Cerebellar cortex (tissue), 1 donor: ENCODE measurements around the gene DOK1.

Experiments used
- DNase-seq: peaks from one replicate; pipeline ENCODE4 v3.0.0-alpha.2; 2015; ENCODE audit warnings: low spot score

Gene DOK1

DNA sequence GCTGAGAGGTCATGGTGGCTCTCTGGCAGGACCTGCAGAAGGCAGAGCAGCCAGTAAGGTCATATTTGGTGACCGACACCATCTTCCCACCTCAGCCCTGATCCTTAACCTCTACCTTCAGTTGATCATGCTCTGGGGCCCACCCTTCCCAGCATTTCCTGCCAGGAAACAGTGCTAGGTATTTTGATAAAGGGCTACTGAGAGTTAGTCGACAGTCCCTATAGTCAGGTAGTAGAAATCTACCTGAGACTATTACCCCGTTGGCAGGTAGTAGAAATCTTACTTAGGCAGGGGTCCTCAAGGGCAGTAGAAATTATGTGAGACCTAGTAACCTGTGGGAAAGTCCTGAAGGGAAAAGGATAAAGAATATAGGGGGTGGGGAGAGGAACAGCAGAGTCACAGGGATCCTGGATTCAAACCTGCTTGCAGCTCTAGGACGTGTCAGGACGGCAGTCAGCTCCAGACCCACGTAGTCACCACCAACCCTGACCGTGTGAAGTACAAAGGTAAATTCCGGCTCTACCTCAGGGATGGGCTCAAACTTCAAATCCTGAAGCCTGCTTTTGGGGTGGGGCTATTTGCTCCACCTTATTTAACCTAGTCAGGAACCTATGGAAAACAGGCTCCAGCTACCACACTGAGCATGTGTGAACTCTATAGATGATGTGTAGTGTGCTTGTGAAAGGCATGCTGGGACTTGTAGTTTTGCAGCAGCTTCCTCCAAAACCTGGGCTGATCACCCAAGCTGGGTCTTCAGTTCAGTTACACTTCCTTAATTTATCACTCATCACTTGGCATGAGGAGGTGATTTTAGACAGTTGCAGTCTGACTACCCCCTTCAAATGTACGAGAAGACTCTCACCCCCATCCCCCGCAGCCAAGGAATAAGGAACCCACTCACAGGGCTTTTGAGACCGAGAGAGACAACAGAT lies 28.5 kb upstream of the DOK1 start, which contains the start of gene DQX1:
TSS of gene DQX1 (minus strand) at position 515 of the 932 bp plus-strand sequence. CDS start at position 13, 502 bp downstream.
- DNase-seq: peak; percentile 69

DNA sequence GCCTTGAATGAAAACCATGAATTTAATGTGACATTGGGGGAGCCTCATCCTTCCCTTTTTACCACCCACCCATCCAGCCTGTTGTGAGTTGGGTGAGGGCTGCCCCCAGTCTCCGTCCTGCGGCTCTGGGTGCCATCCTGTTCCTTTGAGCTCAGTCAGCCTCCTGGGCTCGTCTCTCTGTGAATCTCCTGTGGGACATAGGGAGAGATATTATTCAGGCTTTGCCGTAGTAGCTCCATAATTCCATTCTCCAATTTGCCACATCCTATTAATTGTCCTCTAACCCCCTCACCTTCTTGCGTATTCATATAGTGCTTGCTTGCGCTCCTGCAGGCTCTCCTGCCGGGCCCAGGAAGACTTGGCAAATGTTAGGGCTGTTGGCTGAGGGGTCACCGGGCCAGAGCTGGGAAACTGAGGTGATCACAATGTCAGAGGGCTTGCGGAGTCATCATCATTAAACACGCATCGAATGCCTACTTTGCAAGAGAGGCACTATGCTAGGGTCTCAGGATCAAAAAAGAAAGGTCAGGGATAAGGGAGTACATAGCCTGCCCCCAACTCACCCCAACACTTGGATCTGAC lies 27.8 kb upstream of the DOK1 start:
- DNase-seq: no peak

DNA sequence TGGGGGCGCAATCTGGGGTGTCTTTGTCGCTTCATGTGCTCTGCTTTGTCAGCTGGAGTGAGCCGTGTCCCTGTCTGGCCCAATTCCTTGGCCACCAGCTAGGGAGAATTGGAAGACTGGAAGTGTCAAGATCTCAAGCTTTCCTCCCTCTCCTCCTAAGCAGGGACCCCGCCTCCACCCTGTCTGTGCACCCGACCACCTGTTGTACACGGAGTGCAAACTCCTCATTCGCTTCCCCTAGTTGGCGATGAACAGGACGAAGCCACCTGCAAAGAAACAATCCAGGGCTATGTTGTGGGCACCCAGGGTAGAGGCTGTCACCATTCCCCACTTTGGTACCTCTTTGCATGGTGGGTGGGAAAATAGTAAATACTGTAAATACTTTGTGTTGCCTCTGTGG lies 26.8 kb upstream of the DOK1 start:
- DNase-seq: no peak

- no peak for DNase-seq
These were observed 25.7 kb upstream of the DOK1 start for GRCh38 chr2:74528600-74529356.

DNA sequence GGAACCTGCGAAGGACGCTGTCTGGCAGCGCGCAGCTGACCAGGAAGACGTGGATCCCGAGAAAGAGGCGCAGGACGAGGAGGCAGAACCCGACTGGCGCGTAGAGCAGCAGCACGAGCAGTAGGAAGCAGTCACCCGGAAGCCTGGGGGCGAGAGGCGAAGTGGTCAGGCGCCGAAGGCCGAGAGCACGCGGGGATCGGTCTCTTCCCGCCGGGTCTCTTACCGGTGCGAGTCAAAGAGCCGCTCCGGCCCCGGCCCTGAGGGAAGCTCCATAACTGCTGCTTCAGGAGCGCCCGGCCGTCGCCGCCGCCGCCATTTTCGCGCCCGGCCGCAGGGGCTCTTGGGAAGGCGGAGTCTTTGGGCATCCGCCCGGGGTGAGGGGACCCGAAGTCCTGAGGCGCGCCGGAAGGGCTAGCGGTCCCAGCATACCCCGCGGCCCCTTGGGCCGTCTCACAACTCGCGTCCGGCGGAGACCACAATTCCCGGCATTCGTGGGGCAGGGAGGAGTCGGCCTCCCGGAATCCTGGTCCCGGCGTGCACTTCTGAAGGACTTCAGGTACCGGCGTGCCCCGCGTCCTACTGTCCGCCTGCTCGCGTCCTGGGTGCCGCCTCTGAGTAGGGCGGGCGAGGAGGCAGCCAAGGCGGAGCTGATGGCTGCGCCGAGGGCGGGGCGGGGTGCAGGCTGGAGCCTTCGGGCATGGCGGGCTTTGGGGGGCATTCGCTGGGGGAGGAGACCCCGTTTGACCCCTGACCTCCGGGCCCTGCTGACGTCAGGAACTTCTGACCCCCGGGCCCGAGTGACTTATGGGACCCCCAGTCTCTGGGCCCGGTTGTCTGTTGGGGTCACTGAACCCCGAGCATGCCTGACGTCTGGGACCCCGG lies 24.9 kb upstream of the DOK1 start, which contains the start of the genes AUP1 and HTRA2:
TSS of gene AUP1 (minus strand) at position 350 of the 882 bp plus-strand sequence. CDS start at position 273, 77 bp downstream.
TSS of gene HTRA2 (plus strand) at position 577 of the 882 bp plus-strand sequence. CDS start at position 651, 74 bp downstream.
- peak; percentile 99 for DNase-seq

DNA sequence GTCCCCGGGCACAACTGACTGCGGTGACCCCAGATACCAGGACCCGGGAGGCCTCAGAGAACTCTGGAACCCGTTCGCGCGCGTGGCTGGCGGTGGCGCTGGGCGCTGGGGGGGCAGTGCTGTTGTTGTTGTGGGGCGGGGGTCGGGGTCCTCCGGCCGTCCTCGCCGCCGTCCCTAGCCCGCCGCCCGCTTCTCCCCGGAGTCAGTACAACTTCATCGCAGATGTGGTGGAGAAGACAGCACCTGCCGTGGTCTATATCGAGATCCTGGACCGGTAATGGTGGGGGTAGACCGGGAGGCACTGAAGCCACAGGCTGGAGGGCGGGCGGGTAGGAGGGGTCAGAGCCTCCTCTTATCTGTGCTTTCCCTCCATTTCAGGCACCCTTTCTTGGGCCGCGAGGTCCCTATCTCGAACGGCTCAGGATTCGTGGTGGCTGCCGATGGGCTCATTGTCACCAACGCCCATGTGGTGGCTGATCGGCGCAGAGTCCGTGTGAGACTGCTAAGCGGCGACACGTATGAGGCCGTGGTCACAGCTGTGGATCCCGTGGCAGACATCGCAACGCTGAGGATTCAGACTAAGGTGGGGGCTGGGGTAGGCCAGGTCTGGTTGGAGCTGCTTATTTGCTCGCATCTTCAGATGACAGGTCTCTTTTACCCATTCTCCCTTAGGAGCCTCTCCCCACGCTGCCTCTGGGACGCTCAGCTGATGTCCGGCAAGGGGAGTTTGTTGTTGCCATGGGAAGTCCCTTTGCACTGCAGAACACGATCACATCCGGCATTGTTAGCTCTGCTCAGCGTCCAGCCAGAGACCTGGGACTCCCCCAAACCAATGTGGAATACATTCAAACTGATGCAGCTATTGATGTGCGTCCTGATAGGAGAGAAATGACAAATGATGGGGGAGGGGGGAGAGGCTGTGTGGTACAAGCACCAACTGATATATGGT lies 24.0 kb upstream of the DOK1 start:
- peak; percentile 28 for DNase-seq

- no peak for DNase-seq
These were observed 22.9 kb upstream of the DOK1 start for GRCh38 chr2:74531666-74532065.

DNA sequence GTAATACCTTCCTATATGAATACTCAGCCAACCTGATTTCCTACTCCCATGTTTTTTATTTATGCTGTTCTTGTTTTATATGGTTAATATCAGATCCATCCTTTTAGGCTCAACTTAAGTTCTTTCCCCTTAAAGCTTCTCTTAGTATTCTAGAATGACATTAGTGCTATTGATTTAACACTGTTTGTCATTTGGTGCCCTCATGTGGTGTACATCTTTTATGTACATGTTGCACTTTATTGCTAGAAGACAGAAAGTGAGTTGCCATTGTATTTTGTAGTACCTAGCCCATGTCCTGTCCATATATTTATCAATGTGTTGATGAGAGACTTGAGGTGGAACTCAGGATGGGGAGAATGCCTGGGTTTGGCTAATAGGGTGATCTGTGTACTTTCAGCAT lies 22.3 kb upstream of the DOK1 start:
- DNase-seq: peak; percentile 55

GRCh38 chr2:74533464-74533863 lies 21.1 kb upstream of the DOK1 start:
- no peak for DNase-seq

DNA sequence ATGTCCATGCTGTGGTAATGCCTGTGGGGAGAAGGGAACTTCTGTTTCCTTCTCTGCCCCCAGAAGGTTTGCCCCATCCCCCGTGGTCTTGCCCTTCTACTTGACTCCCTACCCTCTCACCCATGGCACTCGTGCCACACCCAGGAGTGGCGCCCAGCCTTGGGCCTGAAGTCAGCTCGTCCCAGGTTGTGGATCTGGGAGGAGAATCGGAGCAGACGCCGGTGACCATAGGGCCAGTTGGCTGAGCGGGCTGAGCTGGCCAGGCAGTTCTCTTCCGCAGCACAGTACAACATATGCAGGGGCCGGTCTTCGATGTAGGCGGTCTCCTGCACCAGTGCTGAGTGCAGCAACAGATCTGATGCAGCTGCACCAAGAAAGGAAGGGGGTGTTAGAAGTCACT lies 20.1 kb upstream of the DOK1 start:
- no peak for DNase-seq

- no peak for DNase-seq
These were observed 19.0 kb upstream of the DOK1 start for GRCh38 chr2:74535440-74535965.

- DNase-seq: no peak
These were observed 18.2 kb upstream of the DOK1 start for GRCh38 chr2:74536166-74536950.

DNA sequence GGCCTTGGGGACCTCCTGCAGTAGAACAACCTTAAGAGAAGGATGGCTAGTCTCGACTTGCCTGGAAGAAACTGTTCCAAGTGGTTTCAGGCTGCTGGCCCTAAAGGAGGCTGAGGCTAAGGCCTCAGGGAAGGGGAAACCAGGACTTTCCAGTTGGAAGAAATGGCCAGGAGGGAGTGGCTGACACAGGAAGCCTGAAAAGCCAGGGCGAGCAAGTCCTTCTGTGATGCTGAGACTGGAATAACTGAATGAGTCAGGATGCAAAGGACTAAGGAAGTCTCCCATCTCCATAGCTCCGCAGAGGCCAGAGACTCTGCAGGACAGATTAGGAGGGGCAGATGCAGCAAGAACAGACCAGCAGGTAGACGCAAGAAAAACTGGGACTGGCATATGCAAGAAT lies 17.4 kb upstream of the DOK1 start:
- no peak for DNase-seq

DNA sequence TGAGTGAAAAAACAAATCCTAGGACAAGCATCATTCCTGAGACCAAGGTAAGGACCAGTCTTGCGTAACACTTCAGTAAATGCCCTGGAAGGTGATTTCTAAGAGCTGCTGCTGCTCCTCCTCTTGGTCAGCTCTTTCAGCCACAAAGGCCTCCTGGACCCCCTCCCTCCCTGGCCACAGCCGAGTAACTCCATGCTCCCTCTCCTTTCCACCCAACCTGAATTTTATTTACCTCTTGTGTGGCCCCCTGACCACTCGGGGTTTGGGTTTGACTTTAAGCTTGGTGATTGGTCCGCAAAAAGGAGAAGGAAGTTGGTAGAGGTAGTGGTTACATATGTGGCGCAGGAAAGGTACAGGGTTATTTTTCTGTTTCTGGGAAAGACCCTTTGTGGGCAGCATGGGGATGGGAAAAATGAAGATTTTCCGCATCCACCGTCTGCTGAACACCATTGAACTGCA lies 15.6 kb upstream of the DOK1 start:
- no peak for DNase-seq

DNA sequence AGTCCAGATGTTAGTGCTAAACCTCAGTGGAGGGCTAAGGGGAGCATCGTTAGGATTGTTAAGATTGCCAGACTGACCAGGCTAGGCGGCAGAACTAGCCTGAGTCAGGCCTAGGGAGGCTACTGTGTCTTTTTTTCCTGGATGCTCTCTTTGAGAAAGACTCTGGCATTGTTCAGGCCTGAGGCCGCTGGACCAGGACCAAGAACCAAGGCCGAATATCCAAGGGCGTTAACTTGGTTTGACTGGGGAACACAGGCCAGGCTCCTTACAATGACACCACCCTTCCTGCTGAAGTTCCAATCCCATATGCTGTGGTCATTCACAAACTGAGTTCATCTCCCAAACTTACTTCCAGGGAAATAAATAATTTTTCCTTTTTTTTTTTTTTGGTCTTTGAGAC lies 14.2 kb upstream of the DOK1 start:
- no peak for DNase-seq

DNA sequence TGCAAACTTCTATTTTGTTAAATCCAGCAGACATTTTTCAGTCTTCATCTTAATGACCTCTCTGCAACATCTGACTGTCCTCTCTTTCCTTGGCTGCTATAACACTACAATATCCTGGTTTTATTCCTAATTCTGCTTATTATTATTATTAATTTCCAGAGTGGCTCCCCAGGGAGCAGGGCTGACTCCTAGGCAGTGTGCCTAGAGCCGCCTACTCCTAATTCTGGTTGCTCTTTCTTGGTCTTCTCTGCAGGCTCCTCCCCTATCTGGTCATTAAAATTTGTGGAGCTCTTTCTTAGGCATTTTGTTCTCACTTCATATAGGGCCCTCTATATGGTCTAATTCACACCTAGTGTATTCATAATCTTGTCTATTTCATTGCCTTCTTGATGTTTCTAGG lies 11.5 kb upstream of the DOK1 start:
- no peak for DNase-seq

DNA sequence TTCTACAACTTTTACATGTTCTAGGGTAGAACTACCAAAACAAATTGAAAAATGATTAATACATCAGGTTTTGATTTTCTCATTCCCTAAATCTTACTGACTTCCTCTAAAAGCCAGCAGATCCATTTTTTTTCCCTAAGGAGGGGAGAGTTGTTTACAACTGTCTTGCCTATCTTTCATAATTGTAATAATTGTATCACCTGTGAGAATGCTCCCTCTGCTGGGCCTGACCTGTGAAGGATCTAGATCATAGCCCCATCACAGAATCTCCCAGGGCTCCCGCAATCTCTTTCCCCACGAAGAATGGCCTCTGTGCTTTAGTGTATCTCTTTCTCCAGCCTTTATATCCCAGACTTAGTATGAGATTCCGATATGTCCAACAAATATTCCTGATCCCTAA lies 9.9 kb upstream of the DOK1 start:
- DNase-seq: no peak

DNA sequence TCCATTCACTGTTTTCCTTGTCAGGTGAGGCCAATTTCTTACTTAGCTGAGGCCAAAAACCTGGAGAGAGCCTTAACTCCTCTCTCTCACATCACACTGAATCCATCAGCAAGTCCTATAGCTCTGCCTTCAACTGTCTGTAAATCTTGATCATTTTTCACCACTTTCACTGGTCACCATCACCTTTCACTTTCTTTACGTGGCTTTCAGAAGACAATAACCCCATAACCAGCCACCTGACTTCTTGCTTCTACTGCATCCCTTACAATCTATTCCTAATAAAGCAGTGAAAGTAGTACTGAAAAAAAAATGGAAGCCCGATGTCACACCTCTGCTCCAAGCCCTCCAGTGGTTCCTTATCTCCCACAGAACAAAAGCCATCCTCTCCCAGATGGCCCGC lies 8.5 kb upstream of the DOK1 start:
- no peak for DNase-seq

DNA sequence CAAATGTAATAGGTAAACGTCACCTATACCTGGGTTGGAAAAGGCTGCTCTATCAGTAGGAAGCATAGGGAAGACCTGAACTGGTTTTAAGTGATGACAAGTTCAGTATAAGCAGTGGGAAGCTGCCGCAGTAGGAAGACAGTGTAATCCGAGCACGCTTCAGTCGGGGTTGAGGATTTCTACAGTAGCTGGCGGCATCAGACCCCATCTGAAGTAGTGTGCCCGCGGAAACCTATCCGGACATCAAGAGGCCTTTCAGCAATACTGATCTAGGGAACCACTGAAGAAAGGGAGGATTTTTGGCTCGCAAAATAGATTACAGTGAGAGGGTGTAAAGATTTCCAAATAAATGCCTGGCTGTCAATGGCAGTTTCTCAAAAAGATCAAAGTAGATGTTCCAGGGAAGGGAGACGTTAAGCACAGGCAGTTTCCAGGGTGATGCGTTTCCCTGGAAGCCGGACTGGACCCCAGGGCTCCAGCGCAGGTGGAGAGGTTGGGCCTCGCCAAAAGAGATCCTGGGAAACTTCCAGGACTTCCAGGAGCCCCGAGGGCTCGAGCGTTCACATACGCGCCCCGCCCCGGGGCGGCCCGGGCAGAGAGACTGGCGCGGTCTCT lies 6.1 kb upstream of the DOK1 start:
- DNase-seq: no peak
